K562 (cell line): ENCODE results near the gene PPP1R3C. TPM values are rescaled to one million over a fixed set of nuclear protein-coding genes. Genes with fewer than 3 reads are reported as not detected.

Experiments
- ATAC-seq: fragments of 200-7000 bp; cut with Tn5 transposase; 3 replicates; pipeline ENCODE4 v1.9.1; 2020; ENCODE audit warnings: moderate library complexity
- BruUV-seq: library from RNA; stranded (reverse); fragments of 400-500 nt; replicated peaks from 2 replicates; lab custom pipeline; 2021; lab: Mats Ljungman, UMichigan
- CTCF ChIA-PET: fragments of 300-600 bp; formaldehyde crosslinking; extraction: SDS; loops from one replicate; lab custom pipeline; 2021; ENCODE audit warnings: low intra/inter-chr PET ratio; lab: Yijun Ruan, JAX
- POLR2A ChIA-PET: fragments of 300-600, 350-650 bp; sonication (Branson Sonifier 250); formaldehyde crosslinking; extraction: SDS; loops from one replicate; lab custom pipeline; 2021; ENCODE audit warnings: antibody characterized with exemption, inconsistent platforms; lab: Yijun Ruan, JAX
- DNase-seq, 4 experiments: peaks; one replicate each; pipeline versions ENCODE4 v3.0.0 to v3.0.0-alpha.2; 2011 to 2018; ENCODE audit warnings: low spot score in 3 of 4, mixed read lengths in 3 of 4; ENCODE audit errors: extremely low read depth in 1 of 4
- FAIRE-seq: peaks from 2 replicates; lab custom pipeline; 2011; peaks lifted over from hg19 to GRCh38; lab: Jason Lieb, UNC
- H2AFZ ChIP-seq: 2 replicates; pipeline ENCODE4 v1.6.0; 2011; ENCODE audit warnings: low read depth, low read length, control low read depth, inconsistent platforms
- H3K27ac ChIP-seq: fragments of 200-600 bp; 3 replicates; pipeline ENCODE4 v1.8.0; 2011; ENCODE audit warnings: low read depth, mild to moderate bottlenecking, control low read depth, inconsistent platforms, low read length, moderate library complexity, mixed read lengths; ENCODE audit errors: extremely low read depth
- H3K27me3 ChIP-seq, 2 experiments: fragments of 300-600 bp in 1 of 2; 2 replicates in 1 of 2; 3 replicates in 1 of 2; pipeline versions ENCODE4 v1.6.0 to v1.8.0; 2011; ENCODE audit warnings: inconsistent platforms in 2 of 2, low read length in 2 of 2, mild to moderate bottlenecking in 1 of 2, mixed read lengths in 1 of 2, moderate library complexity in 1 of 2; ENCODE audit not compliant: control insufficient read depth in 2 of 2, insufficient read depth in 2 of 2
- H3K36me3 ChIP-seq: fragments of 300-600 bp; 3 replicates; pipeline ENCODE4 v1.8.0; 2011; ENCODE audit warnings: mild to moderate bottlenecking, low read length, inconsistent platforms; ENCODE audit not compliant: control insufficient read depth, insufficient read depth
- H3K4me1 ChIP-seq, 2 experiments: fragments of 200-600 bp in 1 of 2; replicated peaks in 1 of 2; 2 replicates in 1 of 2; 3 replicates in 1 of 2; pipeline versions ENCODE4 v1.5.1 to v1.8.0; 2011; ENCODE audit warnings: inconsistent platforms in 2 of 2, low read length in 2 of 2, mild to moderate bottlenecking in 1 of 2, mixed read lengths in 1 of 2, moderate library complexity in 1 of 2; ENCODE audit not compliant: control insufficient read depth in 2 of 2, insufficient read depth in 2 of 2
- H3K4me2 ChIP-seq: 2 replicates; pipeline ENCODE4 v1.6.1; 2011; ENCODE audit warnings: low read length, control low read depth, inconsistent platforms, mixed read lengths; ENCODE audit not compliant: insufficient read depth
- H3K4me3 ChIP-seq: fragments of 200-600 bp; sonication (generic), shearing (Covaris generic); 2 replicates; pipeline ENCODE4 v1.5.1; 2016; ENCODE audit warnings: control low read depth, inconsistent platforms
- H3K79me2 ChIP-seq: fragments of 200-600 bp; 3 replicates; pipeline ENCODE4 v1.8.0; 2011; ENCODE audit warnings: low read length, inconsistent platforms; ENCODE audit not compliant: control insufficient read depth, insufficient read depth
- H3K9ac ChIP-seq, 2 experiments: 2 replicates each; pipeline versions ENCODE4 v1.6.0 to v1.6.1; 2011; ENCODE audit warnings: low read depth in 2 of 2, low read length in 2 of 2, control low read depth in 1 of 2, inconsistent platforms in 1 of 2, mild to moderate bottlenecking in 1 of 2, mixed read lengths in 1 of 2; ENCODE audit not compliant: insufficient read depth in 1 of 2
- H3K9me1 ChIP-seq: one replicate; pipeline ENCODE4 v1.6.0; 2011; ENCODE audit warnings: inconsistent platforms, mild to moderate bottlenecking, low read length, moderate library complexity; ENCODE audit not compliant: control insufficient read depth, insufficient read depth
- H3K9me3 ChIP-seq: replicated peaks from 2 replicates; pipeline ENCODE4 v1.5.1; 2011; ENCODE audit warnings: low read depth, low read length, inconsistent platforms; ENCODE audit not compliant: control insufficient read depth, insufficient read depth
- H4K20me1 ChIP-seq: replicated peaks from 2 replicates; pipeline ENCODE4 v1.6.1; 2011; ENCODE audit warnings: low read length, inconsistent platforms, mixed read lengths; ENCODE audit not compliant: control insufficient read depth, insufficient read depth
- MECOM ChIP-seq: fragments of 250-450 bp; sonication (Bioruptor Pico); IDR thresholded peaks from 2 replicates; pipeline ENCODE4 v1.8.0; 2022; ENCODE audit warnings: inconsistent platforms
- MXD1 ChIP-seq: fragments of 250-450 bp; sonication (Bioruptor Pico); IDR thresholded peaks from 2 replicates; pipeline ENCODE4 v1.8.0; 2021; ENCODE audit warnings: borderline replicate concordance, mild to moderate bottlenecking, moderate library complexity; ENCODE audit not compliant: poor library complexity, severe bottlenecking
- PHF8 ChIP-seq: fragments of 200-600 bp; sonication (generic); IDR thresholded peaks from 2 replicates; pipeline ENCODE4 v1.6.1; 2012; ENCODE audit warnings: mixed run types, mild to moderate bottlenecking, inconsistent platforms, low read length, moderate library complexity, borderline replicate concordance
- WGBS: fragments of 100-300 bp; shearing (Covaris generic); methylation state at CpG from one replicate; pipeline ENCODE4 v1.1.6; 2016; ENCODE audit warnings: low coverage, mixed read lengths; ENCODE audit not compliant: insufficient coverage; ENCODE audit errors: missing lambda C conversion rate; 5-methylcytosine and 5-hydroxymethylcytosine counted together
- in situ Hi-C: fragments of 300-500 bp; cut with MboI; formaldehyde crosslinking; loops from 4 replicates; pipeline ENCODE4 v1.15.0; 2018; ENCODE audit warnings: inconsistent platforms, mixed read lengths
- intact Hi-C: fragments of 100-400 bp; cut with micrococcal nuclease; formaldehyde crosslinking; loops from 2 replicates; pipeline ENCODE4 v1.14.2; 2022
- polyA plus RNA-seq, 8 experiments: library from polyadenylated mRNA; depleted of rRNA in 4 of 8; stranded (reverse) in 5 of 8; unstranded in 3 of 8; fragments of >200 nt; fragmentation: Nextera tagmentation in 2 of 8; fragmentation: Illumina TruSeq in 1 of 8; extraction: Ambion mirVana in 2 of 8; extraction: Trizol in 1 of 8; gene quantifications; 2 replicates each; pipeline versions ENCODE4 v1.2.1 to v1.2.3, GENCODE V29; 2011 to 2014; ENCODE audit warnings: inconsistent platforms in 1 of 8, missing spikeins in 1 of 8
- total RNA-seq, 7 experiments: library from RNA; depleted of rRNA in 6 of 7; stranded (reverse); fragments of >200 nt in 6 of 7; fragmentation: Illumina TruSeq in 2 of 7; extraction: Trizol in 2 of 7; gene quantifications; 2 replicates each; pipeline versions ENCODE4 v1.2.1 to v1.2.3, GENCODE V29; 2011 to 2021; ENCODE audit warnings: low replicate concordance in 1 of 7

Gene PPP1R3C
- total and polyA plus RNA-seq, 9 of the 15 experiments (the other 6 are each of a cell fraction or from before 2014, with no cell fraction given): 0.06 to 0.24 (median 0.12) TPM; not detected in 3

GRCh38 chr10:91579329-91579985 lies 53.4 kb downstream of the PPP1R3C start:
- WGBS: 78% methylated on average over 2 of the region's 2 CpGs
- Histone ChIP-seq H3K4me1 (peaks cover 0 to 11% of the 10 kb centered on the region in 2 experiments; a peak in 4 of 5 replicates), H3K4me3 (no peak overlapping the region), H4K20me1 (no peaks in the 10 kb centered on the region), H3K4me2 (no peak overlapping the region), H3K9ac (no peak overlapping the region), H3K79me2 (no peaks in the 10 kb centered on the region), H3K9me3 (no peaks in the 10 kb centered on the region), H3K27me3 (no peaks in the 10 kb centered on the region), H2AFZ (no peak overlapping the region; the same call in 1 of the 2 replicates), H3K9me1 (no peaks in the 10 kb centered on the region), H3K27ac (no peak overlapping the region), H3K36me3 (no peaks in the 10 kb centered on the region)
- DNase-seq: no peak
- POLR2A ChIA-PET: interaction anchor here (0.6 to 1.1 kb wide), 3 partner anchors 14 to 48 kb away, joined by 3 to 4 read pairs (median 3); no protein-coding TSS in a partner anchor
- in situ Hi-C loops (no loop called here), intact Hi-C loops (no loop called here)
- no peak for FAIRE-seq
- no TSS peak for BruUV-seq
- CTCF ChIA-PET: no interaction called here
- no peak for TF ChIP-seq MECOM (CRISPR knock-in tag)
- TF ChIP-seq PHF8: no peak
- TF ChIP-seq MXD1 (CRISPR knock-in tag): no peak
- ATAC-seq: no peak

Other genes with a start within 250 kb of the PPP1R3C start
- 2.3 and 2.4 TPM in 2 replicates for gene HECTD2, start 222.7 kb downstream of the PPP1R3C start, total RNA-seq (2014; rRNA removed)
- gene HECTD2, start 222.7 kb downstream of the PPP1R3C start, total RNA-seq (2014; rRNA removed; fragmentation: Illumina TruSeq; extraction: Trizol): 4.7 and 6.2 TPM in 2 replicates
- gene HECTD2, start 222.7 kb downstream of the PPP1R3C start, total RNA-seq (2015; rRNA removed; fragmentation: Illumina TruSeq; extraction: Trizol): 4.0 and 4.5 TPM in 2 replicates
- gene HECTD2, start 222.7 kb downstream of the PPP1R3C start, total RNA-seq (2021): 3.6 and 5.8 TPM in 2 replicates
- gene HECTD2, start 222.7 kb downstream of the PPP1R3C start, polyA plus RNA-seq (2011; rRNA removed): 2.3 and 5.9 TPM in 2 replicates
- 3.2 and 3.9 TPM in 2 replicates for gene HECTD2, start 222.7 kb downstream of the PPP1R3C start, polyA plus RNA-seq (2014; fragmentation: Illumina TruSeq; extraction: Trizol)
- 1 to 10 TPM; 1.3 to 2.1 TPM for gene HECTD2, start 222.7 kb downstream of the PPP1R3C start, polyA plus RNA-seq (2014; fragmentation: Nextera tagmentation; extraction: Ambion mirVana)
- 3.3 and 3.5 TPM in 2 replicates for gene HECTD2, start 222.7 kb downstream of the PPP1R3C start, polyA plus RNA-seq (2014; rRNA removed)
- gene TNKS2, start 165.4 kb upstream of the PPP1R3C start, total RNA-seq (2014; rRNA removed): 8.6 and 10.8 TPM in 2 replicates
- 7.0 and 8.4 TPM in 2 replicates for gene TNKS2, start 165.4 kb upstream of the PPP1R3C start, total RNA-seq (2014; rRNA removed; fragmentation: Illumina TruSeq; extraction: Trizol)
- 5.1 and 5.8 TPM in 2 replicates for gene TNKS2, start 165.4 kb upstream of the PPP1R3C start, total RNA-seq (2015; rRNA removed; fragmentation: Illumina TruSeq; extraction: Trizol)
- 13.5 and 15.2 TPM in 2 replicates for gene TNKS2, start 165.4 kb upstream of the PPP1R3C start, total RNA-seq (2021)
- gene TNKS2, start 165.4 kb upstream of the PPP1R3C start, polyA plus RNA-seq (2011; rRNA removed): 15.2 and 19.8 TPM in 2 replicates
- 12.9 and 14.1 TPM in 2 replicates for gene TNKS2, start 165.4 kb upstream of the PPP1R3C start, polyA plus RNA-seq (2014; fragmentation: Illumina TruSeq; extraction: Trizol)
- 1 to 10 TPM; 3.5 to 6.0 TPM for gene TNKS2, start 165.4 kb upstream of the PPP1R3C start, polyA plus RNA-seq (2014; fragmentation: Nextera tagmentation; extraction: Ambion mirVana)
- gene TNKS2, start 165.4 kb upstream of the PPP1R3C start, polyA plus RNA-seq (2014; rRNA removed): 9.2 TPM in 2 replicates